Neuronal stem cell (in vitro differentiated cells): ENCODE results near the gene LINC01488.

Experiments used
- DNase-seq: peaks from one replicate; pipeline ENCODE4 v3.0.0-alpha.2; 2013; ENCODE audit warnings: low spot score
- H2AFZ ChIP-seq: one replicate; pipeline ENCODE4 v1.6.1; 2013; ENCODE audit warnings: mild to moderate bottlenecking, low read length, inconsistent platforms
- H2AK5ac ChIP-seq: 2 replicates; pipeline ENCODE4 v1.6.1; 2013; ENCODE audit warnings: low read depth, mild to moderate bottlenecking, inconsistent platforms, low read length, moderate library complexity, mixed read lengths
- H2BK120ac ChIP-seq: 2 replicates; pipeline ENCODE4 v1.6.1; 2013; ENCODE audit warnings: low read depth, mild to moderate bottlenecking, inconsistent platforms, low read length, moderate library complexity, mixed read lengths
- H2BK12ac ChIP-seq: one replicate; pipeline ENCODE4 v1.6.1; 2013; ENCODE audit warnings: low read length, inconsistent platforms
- H2BK15ac ChIP-seq: 2 replicates; pipeline ENCODE4 v1.6.1; 2013; ENCODE audit warnings: mild to moderate bottlenecking, low read length, inconsistent platforms, mixed read lengths
- H2BK5ac ChIP-seq: one replicate; pipeline ENCODE4 v1.6.1; 2013; ENCODE audit warnings: inconsistent platforms, mild to moderate bottlenecking, low read length, moderate library complexity
- H3K14ac ChIP-seq: one replicate; pipeline ENCODE4 v1.6.1; 2013; ENCODE audit warnings: low read length, inconsistent platforms
- H3K18ac ChIP-seq: 2 replicates; pipeline ENCODE4 v1.6.1; 2013; ENCODE audit warnings: low read length, inconsistent platforms
- H3K23ac ChIP-seq: 2 replicates; pipeline ENCODE4 v1.6.1; 2013; ENCODE audit warnings: low read depth, mild to moderate bottlenecking, mixed read lengths, low read length, inconsistent platforms; ENCODE audit not compliant: poor library complexity
- H3K27ac ChIP-seq: replicated peaks from 3 replicates; pipeline ENCODE4 v1.5.1; 2013; ENCODE audit warnings: low read length, inconsistent platforms
- H3K27me3 ChIP-seq, 3 experiments: 2 replicates each; pipeline ENCODE4 v1.6.1; 2013; ENCODE audit warnings: low read length in 3 of 3, mild to moderate bottlenecking in 2 of 3, inconsistent platforms in 1 of 3, low read depth in 1 of 3, mixed read lengths in 1 of 3, moderate library complexity in 1 of 3; ENCODE audit not compliant: control insufficient read depth in 3 of 3, insufficient read depth in 3 of 3
- H3K36me3 ChIP-seq, 2 donors: replicated peaks in 1 of 2; 2 replicates each; pipeline ENCODE4 v1.6.1; 2013; ENCODE audit warnings: low read length in 2 of 2; ENCODE audit not compliant: control insufficient read depth in 2 of 2, insufficient read depth in 2 of 2
- H3K4ac ChIP-seq: 2 replicates; pipeline ENCODE4 v1.6.1; 2013; ENCODE audit warnings: inconsistent platforms, mild to moderate bottlenecking, low read length, moderate library complexity
- H3K4me1 ChIP-seq, 2 donors: 1 replicate in 1 of 2; 2 replicates in 1 of 2; pipeline ENCODE4 v1.6.1; 2013; ENCODE audit warnings: low read length in 2 of 2, low read depth in 1 of 2; ENCODE audit not compliant: control insufficient read depth in 2 of 2, insufficient read depth in 1 of 2
- H3K4me2 ChIP-seq: one replicate; pipeline ENCODE4 v1.6.1; 2013; ENCODE audit warnings: mild to moderate bottlenecking, low read length, inconsistent platforms; ENCODE audit not compliant: insufficient read depth, poor library complexity, severe bottlenecking
- H3K4me3 ChIP-seq, 2 donors: 2 replicates each; pipeline ENCODE4 v1.5.1; 2013; ENCODE audit warnings: low read length in 2 of 2, mild to moderate bottlenecking in 2 of 2, inconsistent platforms in 1 of 2, moderate library complexity in 1 of 2
- H3K79me1 ChIP-seq: one replicate; pipeline ENCODE4 v1.6.1; 2013; ENCODE audit warnings: low read depth, mild to moderate bottlenecking, inconsistent platforms, low read length, moderate library complexity
- H3K9ac ChIP-seq: one replicate; pipeline ENCODE4 v1.6.1; 2013; ENCODE audit warnings: mild to moderate bottlenecking, low read depth, low read length, inconsistent platforms; ENCODE audit not compliant: poor library complexity
- H3K9me3 ChIP-seq, 2 donors: replicated peaks in 1 of 2; 2 replicates each; pipeline versions ENCODE3 to v1.6.1; 2013; ENCODE audit warnings: low read length in 2 of 2, mild to moderate bottlenecking in 2 of 2, inconsistent platforms in 1 of 2, low read depth in 1 of 2, mixed read lengths in 1 of 2, moderate library complexity in 1 of 2; ENCODE audit not compliant: control insufficient read depth in 2 of 2, insufficient read depth in 1 of 2
- H4K8ac ChIP-seq: one replicate; pipeline ENCODE4 v1.6.1; 2013; ENCODE audit warnings: low read depth, mild to moderate bottlenecking, inconsistent platforms, low read length, moderate library complexity
- H4K91ac ChIP-seq: one replicate; pipeline ENCODE4 v1.6.1; 2013; ENCODE audit warnings: low read length, low read depth, mild to moderate bottlenecking, inconsistent platforms; ENCODE audit not compliant: poor library complexity
- WGBS, 2 donors: extraction: QIAGEN DNeasy Blood & Tissue Kit; methylation state at CpG; one replicate each; pipeline ENCODE4 v1.1.7; 2013; ENCODE audit warnings: missing lambda C conversion rate in 2 of 2, mixed read lengths in 1 of 2; ENCODE audit not compliant: insufficient read length in 2 of 2, insufficient replicate concordance in 1 of 2; ENCODE audit errors: extremely low coverage in 2 of 2; 5-methylcytosine and 5-hydroxymethylcytosine counted together

The LINC01488 gene

DNA sequence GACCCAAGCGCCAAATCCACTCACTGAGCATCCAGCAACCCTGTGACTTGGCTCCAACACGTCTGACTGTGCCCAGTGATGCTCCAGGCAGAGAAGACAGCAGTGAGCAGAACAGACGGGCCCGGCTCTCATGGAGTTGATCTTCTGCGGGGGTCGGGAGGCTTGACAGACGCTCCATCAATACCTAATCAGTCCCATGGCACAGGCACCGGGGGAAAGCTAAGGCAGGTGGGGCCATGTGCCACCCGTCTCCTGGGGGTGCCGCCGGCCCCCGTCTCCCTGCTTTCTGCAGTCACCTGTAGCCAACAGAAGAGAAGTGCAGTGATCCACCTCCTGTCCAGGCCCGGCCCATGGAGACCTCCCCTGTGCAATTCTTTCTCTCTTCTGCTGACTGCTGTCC, 47.5 kb downstream of the LINC01488 start:
- Histone ChIP-seq H2BK12ac (no peak overlapping the region), H3K4me1 (peaks cover 0 to 5% of the 10 kb centered on the region in 2 donors), H3K27ac (no peak overlapping the region), H2AK5ac (no peak overlapping the region), H4K8ac (no peak overlapping the region), H2BK5ac (no peak overlapping the region), H4K91ac (no peak overlapping the region), H3K79me1 (no peaks in the 10 kb centered on the region), H3K27me3 (no peaks in the 10 kb centered on the region), H3K9me3 (no peaks in the 10 kb centered on the region), H3K14ac (no peak overlapping the region), H2AFZ (no peak overlapping the region), H2BK120ac (no peak overlapping the region), H3K4me3 (no peak overlapping the region), H3K18ac (no peak overlapping the region), H2BK15ac (no peak overlapping the region), H3K23ac (no peak overlapping the region), H3K4ac (no peak overlapping the region), H3K36me3 (no peaks in the 10 kb centered on the region), H3K4me2 (no peak overlapping the region), H3K9ac (no peak overlapping the region)
- no peak for DNase-seq
- WGBS, 2 donors = no CpG with 5 or more reads among the region's 13 CpGs

DNA sequence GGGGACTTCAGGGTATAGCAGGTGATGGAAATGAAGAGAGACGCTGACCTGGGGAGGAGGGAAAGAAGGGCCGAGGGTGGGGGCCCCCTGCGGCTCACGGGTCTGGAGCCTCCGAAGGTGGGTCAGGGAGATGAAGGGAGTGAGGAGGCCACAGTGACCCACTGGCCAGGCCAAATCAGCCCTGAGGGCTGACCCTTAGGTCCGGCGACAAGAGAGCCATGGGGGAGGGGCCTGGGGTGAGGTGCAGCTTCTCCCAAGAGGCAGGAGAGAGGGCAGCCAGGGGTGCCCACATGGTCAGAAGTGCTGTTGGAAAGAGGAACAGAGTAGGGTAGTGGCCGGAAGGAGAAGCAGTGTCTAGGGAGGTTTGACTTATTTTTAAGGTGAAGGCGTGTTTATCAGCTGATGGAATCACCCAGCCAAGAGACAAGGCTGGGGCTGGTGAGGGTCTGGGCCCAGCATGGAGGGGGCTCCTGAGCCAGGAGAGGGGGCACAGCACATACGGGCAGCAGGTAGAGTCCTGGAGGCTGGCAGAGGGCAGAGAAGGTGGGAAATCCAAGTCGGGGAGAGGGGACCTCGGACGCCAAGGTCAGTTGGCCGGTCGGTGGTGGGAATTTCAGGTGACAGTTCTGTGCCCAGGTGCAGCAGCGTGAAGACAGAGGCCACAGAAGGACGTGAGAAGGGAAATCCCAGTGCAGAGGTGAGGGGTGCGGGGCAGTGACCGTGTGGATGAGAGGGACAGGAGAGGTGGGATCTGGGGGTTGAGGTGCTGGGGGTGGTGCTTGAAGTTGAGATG, 49.0 kb downstream of the LINC01488 start:
- Histone ChIP-seq H3K79me1 (no peaks in the 10 kb centered on the region), H3K4me3 (no peak overlapping the region), H2AK5ac (peak overlapping the region; percentile 69), H3K4me1 (no peaks in the 10 kb centered on the region), H3K27me3 (no peaks in the 10 kb centered on the region), H2BK15ac (no peak overlapping the region), H2BK12ac (peak overlapping the region; percentile 76), H3K9me3 (no peaks in the 10 kb centered on the region), H4K8ac (no peak overlapping the region), H3K27ac (no peak overlapping the region), H3K4me2 (no peak overlapping the region), H3K9ac (no peak overlapping the region), H3K18ac (peak overlapping the region; percentile 61), H4K91ac (no peak overlapping the region), H3K23ac (no peak overlapping the region), H2BK120ac (no peak overlapping the region), H3K36me3 (no peaks in the 10 kb centered on the region), H3K4ac (no peak overlapping the region), H2BK5ac (peak overlapping the region; percentile 63), H3K14ac (peak overlapping the region; percentile 78), H2AFZ (no peak overlapping the region)
- DNase-seq = no peak
- no CpG with 5 or more reads among the region's 19 CpGs for WGBS, 2 donors

DNA sequence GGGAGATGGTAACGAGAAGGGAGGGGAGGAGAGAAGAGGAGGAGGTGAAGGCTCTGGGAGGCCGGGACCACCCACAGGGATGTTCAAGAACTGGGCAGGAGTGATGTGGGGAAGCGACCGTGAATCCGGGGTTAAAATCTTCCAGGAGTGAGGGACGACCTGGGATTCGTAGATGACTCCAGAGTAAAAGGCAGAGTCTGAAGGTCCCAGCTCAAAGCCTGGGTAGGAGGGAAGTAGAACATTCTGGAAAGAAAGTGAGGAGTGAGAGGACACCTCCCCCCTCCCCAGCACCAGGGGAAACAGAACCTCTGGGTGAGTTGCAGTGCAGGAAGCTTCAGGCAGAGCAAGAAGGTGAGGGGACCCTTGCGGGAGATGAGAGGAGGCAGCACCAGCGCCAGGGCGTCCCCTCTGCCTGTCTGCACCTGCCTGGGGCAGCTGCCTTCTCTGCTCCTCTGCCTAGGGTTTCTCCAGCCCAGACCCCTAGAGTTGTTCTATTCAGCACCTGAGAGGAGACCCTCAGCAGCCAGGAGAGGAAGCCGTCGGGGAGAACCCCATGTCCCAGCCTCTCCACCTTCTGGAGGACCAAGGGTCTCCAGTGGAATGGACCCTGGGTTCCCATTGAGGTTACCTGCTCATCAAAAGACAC, 49.7 kb downstream of the LINC01488 start:
- H2BK5ac ChIP-seq = peak overlapping the region; percentile 63
- no peaks in the 10 kb centered on the region for H3K27me3 ChIP-seq
- H3K14ac ChIP-seq = no peak overlapping the region
- no peaks in the 10 kb centered on the region for H3K9me3 ChIP-seq
- H3K9ac ChIP-seq = no peak overlapping the region
- no peaks in the 10 kb centered on the region for H3K36me3 ChIP-seq
- H4K8ac ChIP-seq = no peak overlapping the region
- no peak for DNase-seq
- WGBS, 2 donors = 100% methylated on average over 1 of the region's 12 CpGs; no CpG with 5 or more reads in 1 of the 2 donors
- H3K79me1 ChIP-seq = no peaks in the 10 kb centered on the region
- H2BK12ac ChIP-seq = no peak overlapping the region
- peak overlapping the region; percentile 77 for H3K18ac ChIP-seq
- no peak overlapping the region for H3K4ac ChIP-seq
- H3K23ac ChIP-seq = no peak overlapping the region
- no peaks in the 10 kb centered on the region for H3K4me1 ChIP-seq
- H2AK5ac ChIP-seq = peak overlapping the region; percentile 60
- no peak overlapping the region for H3K27ac ChIP-seq
- H3K4me2 ChIP-seq = no peak overlapping the region
- H2BK15ac ChIP-seq = no peak overlapping the region
- H4K91ac ChIP-seq = no peak overlapping the region
- no peak overlapping the region for H3K4me3 ChIP-seq
- H2BK120ac ChIP-seq = peak overlapping the region; percentile 21
- no peak overlapping the region for H2AFZ ChIP-seq

DNA sequence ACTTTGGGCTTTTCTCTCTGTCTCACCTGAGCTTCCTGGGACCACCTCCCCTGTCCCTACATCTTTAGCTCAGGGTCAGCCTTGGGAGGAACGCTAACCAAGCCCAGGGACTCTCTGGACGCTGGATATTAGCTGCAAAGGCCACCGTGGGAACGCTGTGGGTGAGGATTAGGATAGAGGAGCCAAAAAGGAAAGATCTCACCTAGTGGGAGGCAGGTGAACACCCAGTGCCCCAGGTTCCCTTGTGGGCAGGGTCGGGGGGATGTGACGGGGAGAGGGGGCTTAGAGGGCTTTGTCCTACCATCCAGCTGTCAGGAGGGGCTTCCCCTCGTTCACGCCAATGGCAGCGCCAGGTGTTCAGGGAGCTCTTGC, 50.2 kb downstream of the LINC01488 start:
- Histone ChIP-seq H3K4ac (no peak overlapping the region), H3K27ac (no peak overlapping the region), H2BK5ac (peak overlapping the region; percentile 63), H4K8ac (no peak overlapping the region), H3K4me2 (no peak overlapping the region), H3K4me1 (no peaks in the 10 kb centered on the region), H3K36me3 (no peaks in the 10 kb centered on the region), H4K91ac (no peak overlapping the region), H3K4me3 (no peak overlapping the region), H3K9ac (no peak overlapping the region), H2BK120ac (peak overlapping the region; percentile 21), H3K14ac (no peak overlapping the region), H2BK15ac (no peak overlapping the region), H2AK5ac (peak overlapping the region; percentile 60), H3K18ac (peak overlapping the region; percentile 77), H2AFZ (no peak overlapping the region), H3K79me1 (no peaks in the 10 kb centered on the region), H3K23ac (no peak overlapping the region), H2BK12ac (no peak overlapping the region), H3K27me3 (no peaks in the 10 kb centered on the region), H3K9me3 (no peaks in the 10 kb centered on the region)
- WGBS, 2 donors = no CpG with 5 or more reads among the region's 9 CpGs
- DNase-seq = no peak
